Esophagus muscularis mucosa (tissue), 4 donors: ENCODE results near the gene VEGFC.

ENCODE experiments used
- EP300 ChIP-seq: sonication (generic); formaldehyde crosslinking; IDR thresholded peaks from one replicate; pipeline ENCODE4 v1.6.1; 2017; ENCODE audit warnings: antibody characterized with exemption
- POLR2A ChIP-seq: fragments of 450-650 bp; IDR thresholded peaks from one replicate; pipeline ENCODE4 v1.6.1; 2017; ENCODE audit warnings: antibody characterized with exemption, moderate library complexity, mild to moderate bottlenecking, low read depth
- POLR2AphosphoS5 ChIP-seq, 2 donors: sonication (generic); formaldehyde crosslinking; IDR thresholded peaks; one replicate each; pipeline ENCODE4 v1.6.1; 2017; ENCODE audit warnings: antibody characterized with exemption in 2 of 2
- TF ChIP-seq, protein P1 (sequence below), 3 experiments: fragments of 200-600 bp in 2 of 3; fragments of 450-650 bp in 1 of 3; sonication (generic) in 2 of 3; IDR thresholded peaks; one replicate each; pipeline ENCODE4 v1.5.1; 2017 to 2019; ENCODE audit warnings: antibody characterized with exemption in 3 of 3, mild to moderate bottlenecking in 2 of 3, moderate library complexity in 1 of 3

DNA sequence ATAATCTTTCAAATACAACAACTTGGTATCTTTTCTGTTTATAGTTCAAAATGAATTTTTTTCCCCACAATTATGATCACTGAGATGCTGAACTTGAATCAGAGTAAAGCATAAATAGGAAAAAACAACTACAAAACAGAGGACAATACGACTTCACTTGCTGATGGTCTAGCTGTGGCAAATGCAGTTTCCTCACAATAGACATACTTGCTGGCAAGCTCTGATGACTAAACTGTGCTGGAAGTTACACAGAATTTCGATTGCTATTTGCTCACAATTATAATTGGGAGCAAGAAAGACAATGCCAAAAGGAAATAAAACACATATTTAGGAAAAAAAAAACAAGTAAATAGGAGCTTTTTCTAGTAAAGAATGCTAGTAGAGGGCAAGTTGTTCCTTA is 14.7 kb downstream of the VEGFC start:
- TF ChIP-seq POLR2A (no peak), EP300 (no peak), POLR2AphosphoS5 (IDR thresholded peaks at IDR 0.05) (no peak)
- TF ChIP-seq, protein P1, sequence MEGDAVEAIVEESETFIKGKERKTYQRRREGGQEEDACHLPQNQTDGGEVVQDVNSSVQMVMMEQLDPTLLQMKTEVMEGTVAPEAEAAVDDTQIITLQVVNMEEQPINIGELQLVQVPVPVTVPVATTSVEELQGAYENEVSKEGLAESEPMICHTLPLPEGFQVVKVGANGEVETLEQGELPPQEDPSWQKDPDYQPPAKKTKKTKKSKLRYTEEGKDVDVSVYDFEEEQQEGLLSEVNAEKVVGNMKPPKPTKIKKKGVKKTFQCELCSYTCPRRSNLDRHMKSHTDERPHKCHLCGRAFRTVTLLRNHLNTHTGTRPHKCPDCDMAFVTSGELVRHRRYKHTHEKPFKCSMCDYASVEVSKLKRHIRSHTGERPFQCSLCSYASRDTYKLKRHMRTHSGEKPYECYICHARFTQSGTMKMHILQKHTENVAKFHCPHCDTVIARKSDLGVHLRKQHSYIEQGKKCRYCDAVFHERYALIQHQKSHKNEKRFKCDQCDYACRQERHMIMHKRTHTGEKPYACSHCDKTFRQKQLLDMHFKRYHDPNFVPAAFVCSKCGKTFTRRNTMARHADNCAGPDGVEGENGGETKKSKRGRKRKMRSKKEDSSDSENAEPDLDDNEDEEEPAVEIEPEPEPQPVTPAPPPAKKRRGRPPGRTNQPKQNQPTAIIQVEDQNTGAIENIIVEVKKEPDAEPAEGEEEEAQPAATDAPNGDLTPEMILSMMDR (IDR thresholded peaks at IDR 0.05): no peak
